Activated T-cell treated with anti-CD3 and anti-CD28 coated beads, Interleukin-2, amount 50 U/mL, for 72 hours (primary cell): ENCODE measurements around the gene ZSCAN18. TPM values are rescaled to one million over a fixed set of nuclear protein-coding genes. Genes with fewer than 3 reads are reported as not detected.
A peak's percentile ranks its signal among the peaks of the same experiment; 100 is the strongest.
"Not testable (repeated sequence)": the region's sequence is repeated elsewhere in the genome, so short reads cannot be mapped to it uniquely, and the experiment has no call there.

Source experiments
- ATAC-seq, 2 donors: fragments of 150-1000 bp; cut with Tn5 transposase; replicated peaks in 1 of 2; 2 replicates each; pipeline ENCODE4 v1.10.0; 2021; ENCODE audit warnings: moderate library complexity in 2 of 2, mild to moderate bottlenecking in 1 of 2
- DNase-seq, 2 donors: peaks; one replicate each; pipeline ENCODE4 v3.0.0; 2021 to 2022; ENCODE audit warnings: mixed read lengths in 1 of 2
- H3K27ac Mint-ChIP-seq: one replicate; pipeline ENCODE4 v1.8.0; 2022; ENCODE audit warnings: mild to moderate bottlenecking, moderate library complexity, mixed read lengths
- H3K27me3 Mint-ChIP-seq: one replicate; pipeline ENCODE4 v1.8.0; 2022; ENCODE audit warnings: low read depth, mixed read lengths
- H3K36me3 Mint-ChIP-seq, 2 donors: one replicate each; pipeline ENCODE4 v1.8.0; 2022; ENCODE audit warnings: mixed read lengths in 2 of 2, mild to moderate bottlenecking in 1 of 2; ENCODE audit not compliant: insufficient read depth in 2 of 2
- H3K4me1 Mint-ChIP-seq: one replicate; pipeline ENCODE4 v1.8.0; 2022; ENCODE audit warnings: low read depth, mixed read lengths
- H3K4me3 Mint-ChIP-seq, 2 donors: one replicate each; pipeline ENCODE4 v1.8.0; 2022; ENCODE audit warnings: mild to moderate bottlenecking in 2 of 2, mixed read lengths in 2 of 2, moderate library complexity in 2 of 2
- H3K9me3 Mint-ChIP-seq, 2 donors: one replicate each; pipeline ENCODE4 v1.8.0; 2022; ENCODE audit warnings: mixed read lengths in 2 of 2
- total RNA-seq, 2 donors: library from RNA; stranded (reverse); gene quantifications; one replicate each; pipeline ENCODE4 v1.2.3, GENCODE V29; 2022

Gene ZSCAN18, protein sequence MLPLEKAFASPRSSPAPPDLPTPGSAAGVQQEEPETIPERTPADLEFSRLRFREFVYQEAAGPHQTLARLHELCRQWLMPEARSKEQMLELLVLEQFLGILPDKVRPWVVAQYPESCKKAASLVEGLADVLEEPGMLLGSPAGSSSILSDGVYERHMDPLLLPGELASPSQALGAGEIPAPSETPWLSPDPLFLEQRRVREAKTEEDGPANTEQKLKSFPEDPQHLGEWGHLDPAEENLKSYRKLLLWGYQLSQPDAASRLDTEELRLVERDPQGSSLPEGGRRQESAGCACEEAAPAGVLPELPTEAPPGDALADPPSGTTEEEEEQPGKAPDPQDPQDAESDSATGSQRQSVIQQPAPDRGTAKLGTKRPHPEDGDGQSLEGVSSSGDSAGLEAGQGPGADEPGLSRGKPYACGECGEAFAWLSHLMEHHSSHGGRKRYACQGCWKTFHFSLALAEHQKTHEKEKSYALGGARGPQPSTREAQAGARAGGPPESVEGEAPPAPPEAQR
- 10 to 100 TPM; 34.0 to 51.3 TPM for total RNA-seq

DNA sequence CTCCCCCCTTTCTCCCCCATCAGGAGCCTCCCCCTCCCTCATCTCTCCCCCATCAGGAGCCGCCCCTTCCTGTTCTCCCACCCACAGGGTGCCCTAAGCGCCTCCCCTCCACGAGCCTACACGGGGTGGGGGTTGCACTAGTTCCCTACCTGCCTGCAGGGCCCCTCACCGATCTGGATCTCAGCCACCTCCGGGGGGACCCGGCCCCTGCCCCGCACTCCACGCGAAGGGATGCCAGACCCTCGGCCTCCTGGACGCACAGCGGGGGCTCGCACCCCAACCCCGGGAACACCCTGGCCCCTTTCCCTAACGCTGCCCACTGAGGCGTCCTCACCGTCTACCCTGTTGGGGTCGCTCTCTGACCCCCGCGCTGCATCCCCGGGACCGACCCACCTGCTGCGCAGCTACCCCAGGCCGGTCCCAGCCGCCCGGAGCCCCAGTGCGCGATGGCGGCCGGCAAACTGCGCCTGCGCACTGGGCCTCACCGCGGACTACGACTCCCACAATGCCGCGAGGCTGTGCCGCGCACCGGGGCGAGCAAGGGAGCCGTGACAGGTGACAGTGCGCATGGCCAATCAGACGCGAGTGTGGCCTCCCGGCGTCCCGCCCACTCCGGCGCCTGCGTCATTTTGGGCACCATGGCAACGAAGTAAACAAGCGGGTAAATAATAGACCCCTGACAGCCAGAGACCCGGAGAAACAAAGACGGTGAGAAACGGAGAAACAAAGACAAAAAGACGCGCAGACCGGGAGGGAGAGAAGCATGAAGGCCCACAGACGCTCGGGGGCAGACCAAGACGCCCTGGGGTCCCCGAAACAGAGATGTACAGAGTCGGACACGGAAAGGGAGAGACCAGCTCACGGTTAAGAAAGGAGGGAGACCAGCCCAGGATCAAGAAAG lies at the start of gene ZSCAN18:
Gene ZSCAN18 (minus strand): TSS at position 451 of the 901 bp plus-strand sequence. CDS start 7,964 bp downstream, outside the sequence.
- H3K4me1 Mint-ChIP-seq: peaks cover 16% of the 10 kb centered on the region
- ATAC-seq (peak; percentile 98), DNase-seq (peak; percentile 94 to 97)
- H3K27ac Mint-ChIP-seq: peak within 1 kb of the TSS; percentile 97
- peaks cover 11 to 19% of the 10 kb centered on the region in 2 donors for H3K9me3 Mint-ChIP-seq
- peak within 1 kb of the TSS; percentile 84 to 91 for H3K4me3 Mint-ChIP-seq
- peaks cover 22 to 39% of the 10 kb centered on the region in 2 donors for H3K36me3 Mint-ChIP-seq
- H3K27me3 Mint-ChIP-seq: no peaks in the 10 kb centered on the region

DNA sequence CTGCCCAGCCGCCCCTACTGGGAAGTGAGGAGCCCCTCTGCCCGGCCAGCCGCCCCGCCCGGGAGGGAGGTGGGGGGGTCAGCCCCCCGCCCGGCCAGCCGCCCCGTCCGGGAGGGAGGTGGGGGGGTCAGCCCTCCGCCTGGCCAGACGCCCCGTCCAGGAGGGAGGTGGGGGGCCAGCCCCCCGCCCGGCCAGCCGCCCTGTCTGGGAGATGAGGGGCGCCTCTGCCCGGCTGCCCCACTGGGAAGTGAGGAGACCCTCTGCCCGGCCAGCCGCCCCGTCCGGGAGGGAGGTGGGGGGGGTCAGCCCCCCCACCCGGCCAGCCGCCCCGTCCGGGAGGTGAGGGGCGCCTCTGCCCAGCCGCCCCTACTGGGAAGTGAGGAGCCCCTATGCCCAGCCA lies 49.4 kb upstream of the ZSCAN18 start:
- peaks cover 20 to 46% of the 10 kb centered on the region in 2 donors for H3K36me3 Mint-ChIP-seq
- H3K27me3 Mint-ChIP-seq, ATAC-seq, H3K27ac Mint-ChIP-seq, DNase-seq, H3K4me3 Mint-ChIP-seq: not testable (repeated sequence)
- H3K4me1 Mint-ChIP-seq: peaks cover 24% of the 10 kb centered on the region
- peaks cover 11 to 13% of the 10 kb centered on the region in 2 donors for H3K9me3 Mint-ChIP-seq

DNA sequence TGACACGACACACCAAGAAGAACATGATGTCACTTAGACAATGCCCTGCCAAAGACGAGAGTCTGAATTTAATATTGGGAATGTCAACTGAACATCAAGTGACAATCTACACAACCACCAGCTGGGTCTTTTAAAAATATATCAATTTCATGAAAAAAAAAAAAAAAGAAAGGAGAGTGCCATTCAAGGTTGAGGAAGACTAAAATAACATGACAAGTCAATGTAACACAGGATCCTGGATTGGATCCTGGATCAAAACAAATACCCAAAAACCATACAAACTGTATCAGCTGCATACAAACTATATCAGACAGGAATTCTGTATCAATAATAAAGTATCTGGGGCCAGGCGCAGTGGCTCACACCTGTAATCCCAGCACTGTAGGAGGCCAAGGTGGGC lies 47.8 kb upstream of the ZSCAN18 start:
- H3K4me1 Mint-ChIP-seq: peaks cover 12% of the 10 kb centered on the region
- no peak for ATAC-seq
- no peak overlapping the region for H3K27ac Mint-ChIP-seq
- H3K36me3 Mint-ChIP-seq: peaks cover 26 to 41% of the 10 kb centered on the region in 2 donors
- H3K27me3 Mint-ChIP-seq: no peaks in the 10 kb centered on the region
- DNase-seq: no peak
- H3K4me3 Mint-ChIP-seq: no peak overlapping the region
- H3K9me3 Mint-ChIP-seq: peaks cover 11 to 13% of the 10 kb centered on the region in 2 donors

DNA sequence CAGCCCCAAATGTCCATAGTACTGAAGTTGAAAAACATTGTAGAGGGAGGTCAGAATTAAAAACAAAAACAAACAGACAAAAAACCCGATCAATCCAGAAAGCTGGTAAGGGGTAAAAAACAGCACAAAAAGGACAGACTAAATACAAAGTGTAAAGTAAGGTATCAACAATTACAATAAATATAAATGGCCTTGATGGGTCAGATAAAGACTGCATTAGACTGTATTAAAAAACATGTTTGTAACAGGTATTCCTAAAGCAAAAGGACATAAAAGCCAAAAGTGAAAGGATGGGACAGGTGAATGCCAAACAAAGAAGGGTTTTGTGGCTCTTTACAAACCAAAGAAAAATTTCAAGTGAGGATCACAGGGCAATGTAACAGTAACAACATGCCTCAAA lies 36.2 kb upstream of the ZSCAN18 start:
- peaks cover 46 to 80% of the 10 kb centered on the region in 2 donors for H3K36me3 Mint-ChIP-seq
- no peaks in the 10 kb centered on the region for H3K27me3 Mint-ChIP-seq
- no peaks in the 10 kb centered on the region for H3K4me1 Mint-ChIP-seq
- H3K27ac Mint-ChIP-seq: peak overlapping the region; percentile 54
- no peak overlapping the region for H3K4me3 Mint-ChIP-seq
- ATAC-seq (no peak), DNase-seq (no peak)
- peaks cover 17 to 24% of the 10 kb centered on the region in 2 donors for H3K9me3 Mint-ChIP-seq

DNA sequence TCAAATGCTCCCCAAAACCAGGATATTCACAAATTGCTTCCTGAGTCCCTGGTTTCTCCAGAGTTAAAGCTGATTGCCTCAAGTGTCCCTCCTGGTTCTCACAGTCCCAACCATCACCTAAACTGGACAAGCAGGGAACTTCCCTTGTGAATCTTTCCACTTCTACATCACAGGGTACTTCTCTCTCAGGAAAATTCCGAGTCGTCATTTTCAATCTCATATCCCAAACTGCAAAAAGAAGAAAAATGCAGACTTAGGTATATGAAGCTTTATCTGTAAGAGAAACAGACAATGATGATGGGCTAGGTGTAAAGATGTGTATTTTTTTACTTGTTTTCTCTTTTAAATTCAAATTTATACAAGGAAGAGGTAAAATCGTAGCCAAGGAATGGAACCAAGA lies 31.3 kb upstream of the ZSCAN18 start:
- no peak for DNase-seq
- Mint-ChIP-seq H3K27me3 (no peaks in the 10 kb centered on the region), H3K27ac (no peak overlapping the region), H3K4me1 (no peaks in the 10 kb centered on the region), H3K4me3 (no peak overlapping the region), H3K9me3 (peaks cover 23 to 48% of the 10 kb centered on the region in 2 donors), H3K36me3 (peaks cover 64 to 86% of the 10 kb centered on the region in 2 donors)
- no peak for ATAC-seq

DNA sequence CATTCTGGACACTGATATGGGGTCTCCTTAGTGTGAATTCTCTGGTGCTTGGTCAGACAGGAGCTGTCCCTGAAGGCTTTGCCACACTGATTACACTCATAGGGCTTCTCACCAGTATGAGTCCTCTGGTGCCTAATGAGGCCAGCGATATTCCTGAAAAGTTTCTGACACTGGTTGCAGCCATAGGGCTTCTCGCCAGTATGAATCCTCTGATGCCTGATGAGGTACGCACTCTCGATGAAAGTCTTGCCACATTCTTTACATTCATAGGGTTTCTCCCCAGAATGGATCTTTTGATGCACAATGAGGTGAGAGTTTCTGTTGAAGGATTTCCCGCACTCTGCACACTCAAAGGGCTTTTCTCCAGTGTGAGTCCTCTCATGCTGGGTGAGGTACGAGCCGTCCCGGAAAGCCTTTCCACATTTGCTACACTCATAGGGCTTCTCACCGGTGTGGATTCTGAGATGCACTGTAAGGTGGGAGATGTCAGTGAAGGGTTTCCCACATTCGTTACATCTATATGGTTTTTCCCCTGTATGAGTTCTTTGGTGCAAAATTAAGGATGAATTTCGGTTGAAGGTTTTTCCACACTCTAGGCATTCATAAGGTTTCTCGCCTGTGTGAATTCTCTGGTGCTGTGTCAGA lies 30.1 kb upstream of the ZSCAN18 start:
- no peaks in the 10 kb centered on the region for H3K27me3 Mint-ChIP-seq

DNA sequence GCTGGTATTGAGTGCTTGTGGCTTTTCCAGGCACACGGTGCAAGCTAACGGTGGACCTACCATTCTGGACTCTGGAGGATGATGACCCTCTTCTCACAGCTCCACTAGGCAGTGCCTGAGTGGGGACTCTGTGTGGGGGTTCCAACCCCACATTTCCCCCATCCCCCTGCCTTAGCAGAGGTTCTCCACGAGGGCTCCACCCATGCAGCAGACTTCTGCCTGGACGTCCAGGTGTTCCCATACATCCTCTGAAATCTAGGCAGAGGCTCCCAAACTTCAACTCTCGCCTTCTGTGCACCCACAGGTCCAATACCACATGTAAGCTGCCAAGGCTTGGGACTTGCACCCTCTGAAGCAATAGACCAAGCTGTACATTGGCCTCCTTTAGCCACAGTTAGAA lies 25.3 kb upstream of the ZSCAN18 start:
- DNase-seq: no peak
- ATAC-seq: no peak
- Mint-ChIP-seq H3K27ac (no peak overlapping the region), H3K9me3 (peaks cover 41 to 51% of the 10 kb centered on the region in 2 donors), H3K36me3 (peaks cover 50 to 67% of the 10 kb centered on the region in 2 donors), H3K4me1 (no peaks in the 10 kb centered on the region), H3K27me3 (no peaks in the 10 kb centered on the region), H3K4me3 (no peak overlapping the region)

More for the DNA sequence above, 30.1 kb upstream of the ZSCAN18 start:
- H3K4me3 Mint-ChIP-seq: no peak overlapping the region
- H3K4me1 Mint-ChIP-seq: no peaks in the 10 kb centered on the region
- H3K9me3 Mint-ChIP-seq: peaks cover 24 to 47% of the 10 kb centered on the region in 2 donors
- ATAC-seq (no peak), DNase-seq (no peak)
- H3K36me3 Mint-ChIP-seq: peaks cover 60 to 82% of the 10 kb centered on the region in 2 donors
- no peak overlapping the region for H3K27ac Mint-ChIP-seq

DNA sequence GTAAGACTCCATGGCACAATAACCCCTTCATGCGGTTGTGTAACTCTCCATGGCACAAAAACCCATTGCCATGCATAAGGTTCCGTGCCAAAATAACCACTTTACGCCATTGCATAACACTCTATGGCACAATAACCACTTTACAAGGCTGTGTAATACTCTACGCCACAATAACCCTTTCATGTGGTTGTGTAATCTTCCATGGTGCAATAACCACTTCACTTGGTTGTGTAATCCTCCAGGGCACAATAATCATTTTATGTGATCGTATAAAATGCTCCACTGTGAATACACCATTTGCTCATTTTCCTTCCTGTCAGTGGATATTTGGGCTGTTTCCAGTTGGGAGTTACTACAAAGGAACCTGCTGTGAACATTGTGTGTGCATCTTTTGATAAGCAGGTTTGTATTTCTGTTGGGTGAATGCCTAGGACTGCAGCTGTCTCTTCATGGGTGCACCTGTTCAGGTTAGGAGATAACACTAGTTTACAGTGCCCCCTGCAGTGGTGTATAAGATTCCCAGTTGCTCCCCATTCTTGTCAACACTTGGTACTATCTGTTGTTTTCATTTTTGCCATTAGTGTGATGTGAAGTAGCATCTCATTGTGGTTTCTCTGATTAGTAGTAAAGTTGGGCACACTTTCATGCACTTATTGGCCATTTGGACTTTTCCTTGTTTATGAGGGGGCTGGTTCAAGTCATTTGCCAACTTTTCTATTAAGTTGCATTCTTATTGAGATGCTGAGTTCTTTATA lies 21.1 kb upstream of the ZSCAN18 start:
- Mint-ChIP-seq H3K36me3 (peaks cover 42 to 53% of the 10 kb centered on the region in 2 donors), H3K4me1 (peaks cover 7% of the 10 kb centered on the region), H3K4me3 (no peak overlapping the region), H3K27me3 (peaks cover 11% of the 10 kb centered on the region), H3K9me3 (peaks cover 41 to 49% of the 10 kb centered on the region in 2 donors), H3K27ac (no peak overlapping the region)
- DNase-seq (no peak), ATAC-seq (no peak)

DNA sequence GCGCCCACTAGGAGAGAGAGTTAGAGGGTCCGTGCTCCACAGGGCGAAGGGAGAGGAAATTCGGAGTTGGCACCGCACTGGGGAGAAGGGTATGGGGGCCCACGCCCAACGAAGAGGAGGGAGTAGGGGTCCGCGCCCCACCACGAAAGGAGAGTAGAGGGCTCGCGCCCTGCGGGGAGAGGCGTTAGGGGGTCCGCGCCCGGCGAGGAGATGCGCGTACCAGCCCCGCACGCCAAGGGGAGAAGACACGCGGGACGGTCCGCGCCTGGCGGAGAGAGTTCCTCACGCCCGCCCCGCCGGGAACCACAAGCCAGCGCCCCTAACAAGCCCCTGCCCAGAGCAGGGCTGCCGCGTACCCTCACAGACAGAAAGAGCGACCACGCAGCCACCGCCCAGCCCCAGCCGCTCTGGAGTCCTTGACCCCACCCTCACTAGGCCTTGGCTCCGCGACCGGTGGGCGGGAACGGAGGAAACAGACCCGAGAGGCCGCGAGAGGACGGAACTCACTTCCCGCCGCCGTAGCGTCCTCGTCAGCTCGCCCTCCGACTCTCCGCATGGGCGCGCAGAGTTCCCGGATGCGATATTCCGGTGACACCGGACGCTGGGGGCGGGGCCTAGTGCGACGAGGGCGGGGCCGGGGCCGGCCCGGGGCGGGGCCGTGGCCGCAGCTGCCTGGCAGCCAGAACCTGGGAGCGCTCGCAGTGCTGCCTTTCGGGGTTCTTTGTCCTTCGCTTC lies 20.0 kb upstream of the ZSCAN18 start:
- DNase-seq (no peak), ATAC-seq (no peak)
- H3K27ac Mint-ChIP-seq: no peak overlapping the region
- H3K36me3 Mint-ChIP-seq: peaks cover 43 to 52% of the 10 kb centered on the region in 2 donors
- H3K9me3 Mint-ChIP-seq: peaks cover 37 to 47% of the 10 kb centered on the region in 2 donors
- H3K4me3 Mint-ChIP-seq: peak overlapping the region in 1 of 2 donors; percentile 44
- H3K27me3 Mint-ChIP-seq: peaks cover 11% of the 10 kb centered on the region
- H3K4me1 Mint-ChIP-seq: peaks cover 7% of the 10 kb centered on the region

DNA sequence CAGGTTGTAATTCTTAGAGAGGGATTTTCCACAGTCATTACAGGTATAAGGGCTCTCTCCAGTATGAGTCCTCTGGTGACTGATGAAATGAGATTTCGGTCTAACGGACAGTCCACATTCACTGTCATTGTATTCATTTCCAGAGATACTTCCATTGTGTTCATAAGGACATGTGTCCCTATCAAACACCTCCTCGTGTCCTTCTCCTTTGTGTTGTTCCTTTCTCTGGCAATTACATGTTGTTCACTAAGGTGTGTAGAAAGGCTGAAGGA lies 10.5 kb upstream of the ZSCAN18 start:
- H3K4me3 Mint-ChIP-seq: no peak overlapping the region
- H3K36me3 Mint-ChIP-seq: peaks cover 41 to 49% of the 10 kb centered on the region in 2 donors
- DNase-seq (no peak), ATAC-seq (no peak)
- no peak overlapping the region for H3K27ac Mint-ChIP-seq
- no peaks in the 10 kb centered on the region for H3K4me1 Mint-ChIP-seq
- no peaks in the 10 kb centered on the region for H3K27me3 Mint-ChIP-seq
- peaks cover 23 to 37% of the 10 kb centered on the region in 2 donors for H3K9me3 Mint-ChIP-seq

DNA sequence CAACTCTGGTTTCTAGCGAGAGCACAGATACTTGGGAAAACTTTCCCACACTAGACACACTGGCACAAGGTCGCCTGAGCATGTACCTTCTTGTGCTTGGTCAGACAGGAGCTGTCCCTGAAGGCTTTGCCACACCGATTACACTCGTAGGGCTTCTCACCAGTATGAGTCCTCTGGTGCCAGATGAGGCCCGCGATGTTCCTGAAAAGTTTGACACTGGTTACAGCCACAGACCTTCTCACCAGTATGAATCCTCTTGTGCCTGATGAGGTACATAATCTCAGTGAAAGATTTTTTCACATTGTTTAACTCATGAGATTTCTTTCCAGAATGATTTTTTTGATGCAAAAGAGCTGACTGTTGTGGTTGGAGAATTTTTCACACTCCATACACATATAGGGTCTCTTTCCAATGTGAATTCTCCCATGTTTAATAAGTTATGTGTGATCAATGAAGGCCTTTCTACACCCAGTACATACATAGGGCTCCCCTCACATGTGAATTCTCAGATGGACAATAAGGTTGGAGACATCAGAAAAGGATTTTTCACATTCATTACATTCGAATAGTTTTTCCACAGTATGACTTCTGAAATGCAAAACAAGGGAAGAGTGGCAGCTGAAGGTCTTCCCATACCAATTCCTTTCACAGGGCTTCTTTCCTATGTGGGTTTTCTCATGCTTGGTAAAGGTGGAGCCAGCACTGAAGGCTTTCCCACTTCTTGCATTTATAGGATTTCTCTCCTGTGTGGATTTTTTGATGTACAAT lies 9.9 kb upstream of the ZSCAN18 start:
- peaks cover 42 to 50% of the 10 kb centered on the region in 2 donors for H3K36me3 Mint-ChIP-seq
- H3K27me3 Mint-ChIP-seq: no peaks in the 10 kb centered on the region
- ATAC-seq (no peak), DNase-seq (no peak)
- no peak overlapping the region for H3K27ac Mint-ChIP-seq
- H3K4me3 Mint-ChIP-seq: no peak overlapping the region
- H3K9me3 Mint-ChIP-seq: peaks cover 27 to 41% of the 10 kb centered on the region in 2 donors
- H3K4me1 Mint-ChIP-seq: no peaks in the 10 kb centered on the region
